SK-N-DZ (cell line): ENCODE measurements around the gene FAM236B. TPM values are rescaled to one million over a fixed set of nuclear protein-coding genes. Genes with fewer than 3 reads are reported as not detected.
"Not testable (repeated sequence)": the region's sequence is repeated elsewhere in the genome, so short reads cannot be mapped to it uniquely, and the experiment has no call there.

Experiments used
- DNase-seq: peaks from one replicate; pipeline ENCODE4 v3.0.0-alpha.2; 2015; ENCODE audit warnings: low spot score
- polyA plus RNA-seq, 2 experiments: library from polyadenylated mRNA; depleted of rRNA; stranded (reverse); fragments of >200 nt; gene quantifications; 2 replicates each; pipeline ENCODE4 v1.2.3, GENCODE V29; 2014
- small RNA-seq, 2 experiments: library from RNA; depleted of rRNA; stranded (forward); fragments of <200 nt; gene quantifications; one replicate each; pipeline ENCODE3, GENCODE V24; 2014

The FAM236B gene
- polyA plus RNA-seq (2014; cell fraction: cytosol; rRNA removed) = not detected in 2 replicates
- not detected in 2 replicates for polyA plus RNA-seq (2014; cell fraction: nucleus; rRNA removed)

DNA sequence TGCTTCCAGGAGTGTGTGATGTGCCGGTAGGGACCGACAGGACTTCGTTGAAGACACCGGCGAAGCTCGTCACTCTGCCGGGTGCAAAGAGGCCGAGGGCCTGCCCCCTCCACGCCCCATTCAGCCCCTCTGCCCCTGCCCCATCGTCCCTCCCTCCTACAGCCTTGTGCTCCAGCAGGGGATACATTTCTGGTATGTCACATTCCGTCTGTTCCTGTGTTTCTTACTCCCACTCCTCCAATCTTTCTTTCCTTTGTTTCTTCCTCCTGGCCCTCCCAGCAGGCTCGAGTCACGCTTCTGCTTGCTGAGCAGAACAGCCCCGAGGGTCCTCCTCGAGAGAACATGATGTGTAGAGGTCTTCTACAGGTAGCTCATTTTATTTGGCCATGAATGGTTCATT, at the start of gene FAM236B:
Gene FAM236B (minus strand): TSS at position 101 of the 400 bp plus-strand sequence. CDS start 100 bp downstream, at position 1.
- not testable (repeated sequence) for DNase-seq

DNA sequence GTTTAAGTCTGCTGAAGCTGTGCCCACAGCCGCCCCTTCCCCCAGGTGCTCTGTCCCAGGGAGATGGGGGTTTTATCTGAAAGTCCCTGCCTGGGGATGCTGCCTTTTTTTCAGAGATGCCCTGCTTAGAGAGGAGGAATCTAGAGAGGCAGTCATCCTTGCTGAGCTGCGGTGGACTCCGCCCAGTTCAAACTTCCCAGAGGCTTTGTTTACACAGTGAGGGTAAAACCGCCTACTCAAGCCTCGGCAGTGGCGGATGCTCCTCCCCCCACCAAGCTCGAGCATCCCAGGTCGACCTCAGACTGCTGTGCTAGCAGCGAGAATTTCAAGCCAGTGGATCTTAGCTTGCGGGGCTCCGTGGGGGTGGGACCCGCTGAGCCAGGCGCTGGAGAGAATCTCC, 48.2 kb upstream of the FAM236B start:
- not testable (repeated sequence) for DNase-seq

GRCh38 chrX:72808110-72808509, 25.6 kb upstream of the FAM236B start, which contains the start of gene FAM236D:
FAM236D (minus strand) TSS chrX:72808210; CDS start chrX:72808110, 100 bp downstream.
- DNase-seq = not testable (repeated sequence)

DNA sequence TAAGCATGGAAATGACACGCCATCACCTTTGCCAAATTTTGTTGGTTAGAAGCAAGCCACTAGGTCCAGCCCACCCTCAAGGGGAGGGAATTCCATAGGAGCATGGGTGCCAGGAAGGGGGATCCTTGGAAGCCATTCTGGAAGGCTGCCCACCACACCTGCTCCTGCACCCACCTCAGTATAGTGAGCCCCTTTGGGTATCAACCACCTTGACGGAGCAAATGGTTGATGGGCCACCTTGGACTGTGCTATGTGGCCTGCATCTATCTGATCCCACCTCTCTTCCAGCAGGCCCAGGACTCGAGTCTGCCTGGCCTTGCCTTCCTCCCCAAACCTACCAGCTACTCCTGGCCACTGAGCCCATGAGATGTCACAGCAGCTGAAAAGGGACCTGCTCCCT, 7.9 kb upstream of the FAM236B start:
- DNase-seq = not testable (repeated sequence)

GRCh38 chrX:72788142-72788541, 5.7 kb upstream of the FAM236B start:
- not testable (repeated sequence) for DNase-seq

DNA sequence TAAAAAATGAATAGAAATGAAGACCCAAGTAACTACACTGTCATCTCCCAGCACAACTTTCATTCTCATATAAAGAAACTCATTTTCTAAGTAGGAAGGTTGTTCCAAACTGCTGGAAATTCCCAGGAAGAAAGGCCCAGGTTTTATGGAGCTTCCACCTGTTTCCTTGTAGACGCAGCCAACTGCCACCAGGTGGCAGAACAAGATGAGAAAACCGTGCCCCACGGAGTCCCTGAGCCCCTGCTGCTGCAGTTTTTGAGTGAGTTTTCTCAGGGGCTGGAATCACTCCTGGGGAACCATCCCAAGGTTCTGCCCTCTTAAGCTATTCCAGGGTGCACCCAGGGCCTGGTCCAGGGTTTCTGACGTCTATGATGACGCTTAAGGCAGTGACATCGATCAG, 1.5 kb upstream of the FAM236B start:
- DNase-seq = not testable (repeated sequence)

DNA sequence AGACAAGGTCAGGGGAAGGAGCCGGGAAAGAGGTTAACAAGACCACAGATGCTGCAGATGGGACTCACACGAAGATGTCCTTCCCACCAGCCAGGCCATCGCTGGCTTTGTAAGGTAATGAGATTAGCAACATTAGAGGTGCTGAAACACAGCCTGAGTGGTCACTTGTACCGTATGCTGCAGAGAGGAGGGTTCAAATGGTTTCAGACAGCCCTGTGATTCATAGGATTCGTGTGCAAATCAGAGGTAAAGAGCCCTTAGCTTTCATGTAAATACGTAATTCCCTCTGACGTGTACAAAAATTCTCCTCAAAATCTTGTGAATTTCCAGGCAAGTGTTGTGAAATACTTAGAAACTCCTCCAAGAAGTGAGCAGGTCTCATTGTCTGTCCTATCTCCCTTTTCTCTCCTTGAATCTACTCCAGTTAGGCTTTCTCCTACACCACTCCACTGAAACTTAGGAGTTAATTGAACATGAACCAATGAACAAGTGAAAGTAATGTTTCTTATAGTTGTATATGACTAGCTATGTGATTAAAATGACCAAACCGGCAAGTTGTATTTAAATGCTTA, 991 bp upstream of the FAM236B start:
- DNase-seq = not testable (repeated sequence)

DNA sequence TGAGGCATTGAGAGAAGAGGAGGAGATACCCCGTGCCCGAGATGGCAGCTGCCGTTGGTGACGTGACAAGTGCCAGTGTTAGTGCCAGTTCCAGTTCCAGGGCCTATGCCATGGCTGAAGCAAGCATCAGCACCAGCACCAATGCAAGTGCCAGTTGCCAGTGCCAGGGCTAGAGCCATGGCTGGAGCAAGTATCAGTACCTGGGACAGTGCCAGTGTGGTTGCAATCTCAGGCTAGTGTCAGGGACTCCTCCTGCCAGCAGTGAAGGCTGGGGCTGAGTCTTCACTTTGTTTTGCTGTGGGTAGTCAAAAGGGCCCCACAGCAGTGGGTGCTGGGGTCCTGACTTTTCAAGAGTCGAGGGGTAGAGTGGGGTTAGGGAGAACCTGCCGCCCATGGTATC, 4.3 kb downstream of the FAM236B start:
- DNase-seq = not testable (repeated sequence)

DNA sequence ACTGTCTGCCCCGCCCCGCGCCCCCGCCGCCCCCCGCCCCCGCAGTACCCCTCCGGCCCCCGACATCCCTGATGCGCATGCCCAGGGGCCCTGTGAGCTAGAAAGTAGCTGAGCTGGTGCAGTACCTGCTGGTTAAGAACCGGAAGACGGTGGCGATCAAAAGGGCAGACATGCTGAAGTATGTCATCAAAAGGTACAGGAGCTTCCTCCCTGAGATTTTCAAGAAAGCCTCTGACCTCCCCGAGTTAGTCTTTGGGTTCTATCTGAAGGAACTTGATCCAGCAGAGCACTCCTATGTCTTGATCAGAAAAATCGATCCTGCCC, 5.0 kb downstream of the FAM236B start:
- not testable (repeated sequence) for DNase-seq

- not testable (repeated sequence) for DNase-seq
These were observed 5.6 kb downstream of the FAM236B start, which contains the start of gene DMRTC1B for GRCh38 chrX:72776653-72777466. DMRTC1B (plus strand) TSS chrX:72776890; CDS start chrX:72845136, 68,246 bp downstream.

GRCh38 chrX:72760454-72760853, 22.0 kb downstream of the FAM236B start:
- DNase-seq = not testable (repeated sequence)

GRCh38 chrX:72748545-72748944, 33.9 kb downstream of the FAM236B start:
- not testable (repeated sequence) for DNase-seq

GRCh38 chrX:72745546-72745945, 36.9 kb downstream of the FAM236B start:
- DNase-seq = not testable (repeated sequence)

DNA sequence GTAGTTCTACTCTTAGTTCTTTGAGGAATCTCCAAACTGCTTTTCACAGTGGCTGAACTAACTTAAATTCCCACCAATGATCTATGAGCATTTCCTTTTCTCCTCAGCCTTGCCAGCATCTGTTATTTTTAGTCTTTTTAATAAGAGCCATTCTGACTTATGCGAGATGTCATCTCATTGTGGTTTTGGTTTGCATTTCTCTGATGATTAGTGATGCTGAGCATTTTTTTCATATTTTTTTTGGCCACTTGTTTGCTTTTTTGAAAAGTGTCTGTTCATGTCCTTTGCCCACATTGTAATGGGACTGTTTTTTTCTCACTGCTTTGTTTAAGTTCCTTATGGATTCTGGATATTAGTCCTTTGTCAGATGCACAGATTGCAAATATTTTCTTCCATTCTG, 46.9 kb downstream of the FAM236B start:
- DNase-seq = no peak

- DNase-seq = not testable (repeated sequence)
These were observed 48.8 kb downstream of the FAM236B start for GRCh38 chrX:72733636-72734035.

Small RNA genes within 50 kb of the gene (small RNA-seq; reads per million reads assigned to genes)
- gene RNU1-112P = 0.03 to 0.13 reads per million in 2 experiments
